CD4-positive, alpha-beta memory T cell (primary cell): ENCODE results near the gene GP1BA. TPM values are rescaled to one million over a fixed set of nuclear protein-coding genes. Genes with fewer than 3 reads are reported as not detected.

Experiments
- CTCF ChIA-PET: fragments of 350-600 bp; sonication (Branson Sonifier 250); formaldehyde crosslinking; loops from one replicate; lab custom pipeline; 2021; ENCODE audit warnings: inconsistent platforms; ENCODE audit not compliant: partially characterized antibody; lab: Charles Lee
- POLR2A ChIA-PET: fragments of 350-600 bp; sonication (Branson Sonifier 250); formaldehyde crosslinking; loops from one replicate; lab custom pipeline; 2021; ENCODE audit not compliant: partially characterized antibody; lab: Charles Lee
- DNase-seq, 5 donors: peaks; one replicate each; pipeline versions ENCODE4 v3.0.0 to v3.0.0-alpha.2; 2020 to 2022; ENCODE audit warnings: mixed read lengths in 1 of 5
- H3K27ac ChIP-seq: one replicate; pipeline ENCODE4 v1.7.0; 2013; ENCODE audit warnings: low read depth, low read length
- H3K27me3 ChIP-seq: 2 replicates; pipeline ENCODE4 v1.7.0; 2013; ENCODE audit warnings: mild to moderate bottlenecking, low read length, moderate library complexity; ENCODE audit not compliant: insufficient read depth
- H3K36me3 ChIP-seq: 2 replicates; pipeline ENCODE4 v1.7.0; 2013; ENCODE audit warnings: mild to moderate bottlenecking, low read length, moderate library complexity; ENCODE audit not compliant: insufficient read depth
- H3K4me1 ChIP-seq: 2 replicates; pipeline ENCODE4 v1.7.0; 2013; ENCODE audit warnings: mild to moderate bottlenecking, low read length, moderate library complexity; ENCODE audit not compliant: insufficient read depth
- H3K4me3 ChIP-seq, 2 donors: one replicate each; pipeline ENCODE4 v1.7.0; 2013; ENCODE audit warnings: low read length in 2 of 2, mild to moderate bottlenecking in 1 of 2
- H3K9me3 ChIP-seq, 2 donors: one replicate each; pipeline ENCODE4 v1.7.0; 2013; ENCODE audit warnings: low read length in 2 of 2, control low read depth in 1 of 2; ENCODE audit not compliant: control insufficient read depth in 1 of 2
- H3K27ac Mint-ChIP-seq, 7 donors: one replicate each; pipeline ENCODE4 v1.8.0; 2020 to 2021; ENCODE audit warnings: mixed read lengths in 7 of 7, mild to moderate bottlenecking in 6 of 7, inconsistent platforms in 3 of 7, moderate library complexity in 3 of 7
- H3K27me3 Mint-ChIP-seq, 2 donors: one replicate each; pipeline ENCODE4 v1.8.0; 2020 to 2021; ENCODE audit warnings: mixed read lengths in 2 of 2
- H3K36me3 Mint-ChIP-seq, 2 donors: one replicate each; pipeline ENCODE4 v1.8.0; 2020 to 2021; ENCODE audit warnings: mixed read lengths in 2 of 2, inconsistent platforms in 1 of 2, mild to moderate bottlenecking in 1 of 2
- H3K4me1 Mint-ChIP-seq, 4 donors: one replicate each; pipeline ENCODE4 v1.8.0; 2020 to 2021; ENCODE audit warnings: mixed read lengths in 4 of 4, mild to moderate bottlenecking in 1 of 4
- H3K4me3 Mint-ChIP-seq, 8 donors: one replicate each; pipeline ENCODE4 v1.8.0; 2020 to 2021; ENCODE audit warnings: mixed read lengths in 8 of 8, mild to moderate bottlenecking in 7 of 8, moderate library complexity in 6 of 8, inconsistent platforms in 3 of 8
- H3K9me3 Mint-ChIP-seq, 8 donors: one replicate each; pipeline ENCODE4 v1.8.0; 2020 to 2021; ENCODE audit warnings: mixed read lengths in 8 of 8, mild to moderate bottlenecking in 5 of 8, inconsistent platforms in 3 of 8, moderate library complexity in 1 of 8
- intact Hi-C: fragments of 100-400 bp; cut with micrococcal nuclease; formaldehyde crosslinking; loops from one replicate; pipeline ENCODE4 v1.15.1; 2023
- polyA plus RNA-seq, 2 donors: library from polyadenylated mRNA; unstranded; fragments of 300-500 nt; fragmentation: Illumina TruSeq; gene quantifications; one replicate each; pipeline ENCODE4 v1.2.3, GENCODE V29; 2021
- total RNA-seq, 2 experiments: library from RNA; stranded (reverse); gene quantifications; one replicate each; pipeline ENCODE4 v1.2.3, GENCODE V29; 2021

The GP1BA gene
- total and polyA plus RNA-seq, 4 experiments from 2014 or later = not detected

DNA sequence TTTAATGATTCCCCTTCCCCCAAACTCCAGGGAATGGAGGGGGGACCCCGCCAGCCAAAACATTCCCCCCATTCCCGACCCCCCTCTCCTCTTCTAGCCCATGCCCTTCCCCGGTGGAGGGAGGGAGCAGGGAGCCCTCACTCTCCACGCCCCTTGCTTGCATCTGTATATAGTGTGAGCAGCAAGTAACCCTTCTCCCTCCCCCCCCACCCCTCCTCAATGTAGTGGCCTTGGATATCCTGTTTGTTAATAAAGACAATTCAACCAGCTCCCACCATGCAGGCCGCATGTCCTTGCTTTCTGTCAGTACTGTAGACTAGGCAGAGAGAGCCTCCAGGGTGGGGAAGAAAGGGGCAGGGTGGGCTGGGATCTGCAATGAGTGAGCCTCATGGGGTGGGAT, 34.3 kb upstream of the GP1BA start:
- no peak for DNase-seq
- no peaks in the 10 kb centered on the region for H3K9me3 ChIP-seq
- peaks cover 28% of the 10 kb centered on the region for H3K4me1 ChIP-seq
- H3K9me3 Mint-ChIP-seq = no peaks in the 10 kb centered on the region
- intact Hi-C loops = loop anchor here (2.0 kb wide), 2 partner anchors 101 to 187 kb away; partner anchors contain the start of genes ARRB2 and PSMB6
- H3K27ac Mint-ChIP-seq = peak overlapping the region in 4 of 7 donors; percentile 58 to 89 (median 80)
- POLR2A ChIA-PET = interaction anchor here (1.9 to 2.6 kb wide), 2 partner anchors 8 to 188 kb away, joined by 8 to 12 read pairs; partner anchors contain the start of gene ARRB2
- H3K4me3 Mint-ChIP-seq = peak overlapping the region in 3 of 8 donors; percentile 70 to 77 (median 71)
- no peak overlapping the region for H3K4me3 ChIP-seq
- CTCF ChIA-PET = no interaction called here
- peaks cover 14 to 37% of the 10 kb centered on the region in 2 donors for H3K36me3 Mint-ChIP-seq
- H3K27me3 Mint-ChIP-seq = peaks cover 0 to 2% of the 10 kb centered on the region in 2 donors
- H3K27ac ChIP-seq = no peak overlapping the region
- no peaks in the 10 kb centered on the region for H3K27me3 ChIP-seq
- peaks cover 10 to 38% (median 24%) of the 10 kb centered on the region in 4 donors for H3K4me1 Mint-ChIP-seq
- H3K36me3 ChIP-seq = peaks cover 33% of the 10 kb centered on the region

DNA sequence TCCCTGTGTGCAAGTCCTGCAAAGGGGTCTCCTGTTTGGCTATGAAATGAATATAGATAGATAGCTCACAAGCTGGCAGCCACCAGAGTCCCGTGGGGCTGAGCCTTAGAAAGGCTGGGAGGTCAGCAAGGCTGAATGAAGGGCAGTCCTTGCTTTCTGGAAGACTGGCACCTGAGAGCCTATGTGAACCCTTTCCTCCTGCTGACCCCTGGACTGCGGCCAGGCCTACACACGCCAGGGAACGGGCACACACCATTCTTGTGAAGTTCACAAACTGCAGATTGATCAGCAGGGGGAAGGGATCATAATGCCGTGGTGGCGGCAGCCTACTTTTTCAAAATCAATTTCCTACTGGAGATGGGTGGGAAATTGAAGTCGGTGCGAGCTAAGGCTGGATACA, 33.7 kb upstream of the GP1BA start:
- peaks cover 11 to 33% of the 10 kb centered on the region in 2 donors for H3K36me3 Mint-ChIP-seq
- H3K27me3 Mint-ChIP-seq = peaks cover 0 to 2% of the 10 kb centered on the region in 2 donors
- H3K4me1 ChIP-seq = peaks cover 34% of the 10 kb centered on the region
- intact Hi-C loops = loop anchor here (2.0 kb wide), 2 partner anchors 102 to 188 kb away; partner anchors contain the start of genes ARRB2 and PSMB6
- H3K36me3 ChIP-seq = peaks cover 27% of the 10 kb centered on the region
- no peak overlapping the region for H3K4me3 ChIP-seq
- peak overlapping the region; percentile 65 to 82 (median 74) for H3K4me3 Mint-ChIP-seq
- H3K4me1 Mint-ChIP-seq = peaks cover 15 to 43% (median 29%) of the 10 kb centered on the region in 4 donors
- no peaks in the 10 kb centered on the region for H3K9me3 Mint-ChIP-seq
- no peaks in the 10 kb centered on the region for H3K27me3 ChIP-seq
- H3K9me3 ChIP-seq = no peaks in the 10 kb centered on the region
- ChIA-PET CTCF (interaction anchor here (3.0 kb wide), 1 partner anchor 11 kb away, joined by 19 read pairs; no protein-coding TSS in a partner anchor), POLR2A (interaction anchor here (0.6 to 5.7 kb wide), 7 partner anchors 9 to 195 kb away, joined by 3 to 40 read pairs (median 8); partner anchors contain the start of genes ARRB2, PELP1, RNF167 and SLC25A11)
- no peak for DNase-seq
- H3K27ac Mint-ChIP-seq = peak overlapping the region; percentile 58 to 93 (median 84)
- H3K27ac ChIP-seq = peak overlapping the region; percentile 67

DNA sequence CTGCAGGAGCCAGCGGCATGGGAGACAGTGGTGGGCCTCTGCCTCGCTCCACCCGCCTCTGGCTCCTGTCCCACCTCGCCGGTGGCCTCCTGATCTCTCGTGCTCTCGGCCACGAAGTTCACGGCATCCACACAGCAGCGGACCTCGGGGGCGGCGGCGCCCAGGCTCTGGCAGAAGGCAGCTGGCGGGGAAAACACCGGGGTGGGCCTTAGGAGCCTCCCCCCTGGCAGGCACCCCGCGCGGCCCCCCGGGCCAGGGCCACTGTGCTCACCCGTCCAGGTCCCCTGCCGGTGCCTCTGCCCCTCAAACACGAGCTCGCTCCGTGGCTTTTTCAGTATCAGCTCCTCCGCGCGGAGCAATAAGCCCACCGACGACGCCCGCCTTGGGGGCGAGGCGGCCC, 33.1 kb upstream of the GP1BA start:
- H3K4me1 Mint-ChIP-seq = peaks cover 19 to 48% (median 34%) of the 10 kb centered on the region in 4 donors
- peaks cover 39% of the 10 kb centered on the region for H3K4me1 ChIP-seq

DNA sequence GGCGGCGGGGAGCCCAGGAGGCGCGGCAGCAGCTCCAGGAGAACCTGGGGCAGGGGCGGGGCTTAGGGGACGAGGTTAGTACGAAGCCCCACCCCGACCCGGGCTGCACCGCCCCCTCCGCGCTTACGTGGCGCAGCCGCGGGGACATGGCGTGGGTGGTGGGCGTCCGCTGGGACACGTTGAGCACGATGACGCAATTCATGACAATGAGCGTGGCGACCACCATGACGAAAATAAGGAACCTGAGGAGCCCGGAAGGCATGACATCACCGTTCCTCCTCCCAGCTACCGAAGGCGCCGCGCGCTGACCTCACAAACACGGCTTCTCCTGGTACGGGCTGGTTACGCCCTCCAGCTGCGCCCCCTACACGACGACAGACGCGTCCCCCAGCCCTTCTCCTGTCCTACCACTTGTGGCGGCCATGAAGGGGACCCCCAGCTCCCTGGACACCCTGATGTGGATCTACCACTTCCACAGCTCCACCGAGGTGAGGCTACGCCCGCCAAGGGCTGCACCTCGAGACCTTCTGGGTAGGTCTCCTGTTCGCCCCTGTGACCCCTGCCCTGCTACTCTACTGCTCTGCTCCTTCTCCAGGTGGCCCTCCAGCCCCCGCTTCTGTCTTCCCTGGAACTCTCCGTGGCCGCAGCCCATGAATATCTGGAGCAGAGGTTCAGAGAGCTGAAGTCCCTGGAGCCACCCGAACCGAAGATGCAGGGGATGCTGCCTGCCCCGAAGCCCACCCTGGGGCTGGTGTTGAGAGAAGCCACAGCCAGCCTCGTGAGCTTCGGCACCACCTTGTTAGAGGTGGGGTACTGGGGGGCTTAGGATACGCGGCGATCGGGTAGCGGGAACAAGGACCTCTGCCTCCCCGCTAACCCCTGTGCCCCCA, 32.5 kb upstream of the GP1BA start, which contains the start of gene C17orf107:
Gene C17orf107 (plus strand): TSS at position 196 of the 890 bp plus-strand sequence. CDS start 227 bp downstream, at position 423.
- DNase-seq = peak; percentile 88 to 98 (median 92)
- Histone ChIP-seq H3K9me3 (no peaks in the 10 kb centered on the region), H3K27me3 (no peaks in the 10 kb centered on the region), H3K4me3 (peak within 1 kb of the TSS; percentile 54 to 63), H3K36me3 (peaks cover 15% of the 10 kb centered on the region), H3K4me1 (peaks cover 39% of the 10 kb centered on the region), H3K27ac (peak within 1 kb of the TSS; percentile 67)
- H3K27me3 Mint-ChIP-seq = peaks cover 0 to 2% of the 10 kb centered on the region in 2 donors
- H3K27ac Mint-ChIP-seq = peak within 1 kb of the TSS; percentile 94 to 99 (median 98)
- ChIA-PET POLR2A (interaction anchor here (0.8 to 5.7 kb wide), 21 partner anchors 8 to 198 kb away, joined by 3 to 40 read pairs (median 4); partner anchors contain the start of genes ARRB2, CAMTA2, INCA1 and PELP1), CTCF (interaction anchor here (0.6 to 4.9 kb wide), 11 partner anchors 10 to 296 kb away, joined by 3 to 23 read pairs (median 3); partner anchors contain the start of genes ARRB2, GLTPD2 and SPAG7)
- intact Hi-C loops = loop anchor here (2.0 to 5.0 kb wide), 3 partner anchors 103 to 332 kb away; partner anchors contain the start of genes ARRB2 and PSMB6
- peak within 1 kb of the TSS; percentile 81 to 97 (median 92) for H3K4me3 Mint-ChIP-seq
- H3K9me3 Mint-ChIP-seq = no peaks in the 10 kb centered on the region
- H3K4me1 Mint-ChIP-seq = peaks cover 19 to 48% (median 34%) of the 10 kb centered on the region in 4 donors
- H3K36me3 Mint-ChIP-seq = peaks cover 11 to 25% of the 10 kb centered on the region in 2 donors

More for the DNA sequence above, 33.1 kb upstream of the GP1BA start:
- POLR2A ChIA-PET = interaction anchor here (0.8 to 5.7 kb wide), 18 partner anchors 9 to 197 kb away, joined by 3 to 40 read pairs (median 4); partner anchors contain the start of genes ARRB2, CAMTA2, PELP1 and PFN1
- Mint-ChIP-seq H3K9me3 (no peaks in the 10 kb centered on the region), H3K4me3 (peak overlapping the region; percentile 65 to 97 (median 80)), H3K36me3 (peaks cover 11 to 29% of the 10 kb centered on the region in 2 donors), H3K27me3 (peaks cover 0 to 2% of the 10 kb centered on the region in 2 donors), H3K27ac (peak overlapping the region in 4 of 7 donors; percentile 77 to 97 (median 92))
- Histone ChIP-seq H3K27ac (peak overlapping the region; percentile 67), H3K9me3 (no peaks in the 10 kb centered on the region), H3K4me3 (peak overlapping the region; percentile 54 to 63), H3K36me3 (peaks cover 22% of the 10 kb centered on the region), H3K27me3 (no peaks in the 10 kb centered on the region)
- CTCF ChIA-PET = interaction anchor here (1.0 to 4.9 kb wide), 6 partner anchors 10 to 196 kb away, joined by 3 to 23 read pairs (median 8); partner anchors contain the start of genes ARRB2 and GLTPD2
- DNase-seq = no peak
- intact Hi-C loops = loop anchor here (2.0 kb wide), 2 partner anchors 102 to 188 kb away; partner anchors contain the start of genes ARRB2 and PSMB6

DNA sequence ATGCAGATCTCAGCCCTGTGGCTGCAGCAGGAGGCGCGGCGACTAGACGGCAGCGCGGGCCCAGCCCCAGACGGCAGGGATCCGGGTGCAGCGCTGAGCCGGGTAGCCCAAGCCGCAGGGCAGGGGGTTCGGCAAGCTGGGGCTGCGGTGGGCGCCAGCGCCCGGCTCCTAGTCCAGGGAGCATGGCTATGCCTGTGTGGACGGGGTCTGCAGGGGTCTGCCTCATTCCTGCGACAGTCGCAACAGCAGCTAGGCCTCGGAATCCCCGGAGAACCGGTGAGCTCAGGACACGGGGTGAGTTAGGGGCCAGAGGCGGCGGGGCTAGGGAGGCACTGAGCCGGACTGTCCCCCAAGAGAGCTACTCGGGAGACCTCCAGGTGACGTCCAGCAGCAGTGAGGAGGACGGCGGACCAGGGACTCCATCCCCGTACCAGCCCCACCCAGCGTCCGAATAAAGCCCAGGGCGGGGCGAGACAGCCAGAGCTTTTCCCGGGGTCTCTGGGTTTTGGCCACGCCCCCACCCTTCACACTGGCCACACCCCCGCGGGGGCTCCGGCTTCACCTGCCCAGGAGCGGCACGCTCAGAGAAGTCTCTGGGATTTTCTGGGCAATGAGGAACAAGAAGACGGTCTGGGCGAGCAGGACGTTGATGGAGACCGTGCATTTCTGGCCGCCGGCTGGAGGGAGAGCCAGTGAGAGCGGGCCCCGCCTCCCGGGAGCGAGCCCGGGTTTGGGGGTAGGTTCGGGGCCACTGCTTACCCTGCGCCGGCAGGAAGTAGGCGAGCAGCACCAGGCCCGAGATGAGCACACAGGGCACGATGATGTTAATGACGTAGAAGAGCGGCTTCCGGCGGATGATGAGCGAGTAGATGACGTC, 31.6 kb upstream of the GP1BA start:
- Histone ChIP-seq H3K27me3 (no peaks in the 10 kb centered on the region), H3K36me3 (peaks cover 6% of the 10 kb centered on the region), H3K27ac (peak overlapping the region; percentile 67), H3K4me1 (peaks cover 39% of the 10 kb centered on the region), H3K9me3 (no peaks in the 10 kb centered on the region), H3K4me3 (peak overlapping the region in 1 of 2 donors; percentile 63)
- H3K9me3 Mint-ChIP-seq = no peaks in the 10 kb centered on the region
- POLR2A ChIA-PET = interaction anchor here (1.2 to 5.7 kb wide), 15 partner anchors 9 to 197 kb away, joined by 3 to 40 read pairs (median 10); partner anchors contain the start of genes INCA1, PELP1, PFN1 and PSMB6
- peaks cover 0 to 2% of the 10 kb centered on the region in 2 donors for H3K27me3 Mint-ChIP-seq
- peak overlapping the region; percentile 81 to 97 (median 92) for H3K4me3 Mint-ChIP-seq
- intact Hi-C loops = loop anchor here (5.0 kb wide), 1 partner anchor 333 kb away; no protein-coding TSS in a partner anchor
- CTCF ChIA-PET = interaction anchor here (0.6 to 4.9 kb wide), 12 partner anchors 9 to 295 kb away, joined by 3 to 23 read pairs (median 3); partner anchors contain the start of genes ARRB2, GLTPD2 and SPAG7
- peak overlapping the region; percentile 94 to 99 (median 98) for H3K27ac Mint-ChIP-seq
- DNase-seq = peak; percentile 73 to 88 (median 82)
- H3K4me1 Mint-ChIP-seq = peaks cover 19 to 48% (median 34%) of the 10 kb centered on the region in 4 donors
- peaks cover 9 to 18% of the 10 kb centered on the region in 2 donors for H3K36me3 Mint-ChIP-seq
